H1 (cell line): ENCODE measurements around the gene DAND5. TPM values are rescaled to one million over a fixed set of nuclear protein-coding genes. Genes with fewer than 3 reads are reported as not detected.

Source experiments
- CTCF ChIA-PET: fragments of 300-600 bp; sonication (Branson Sonifier 250); formaldehyde crosslinking; loops from one replicate; lab custom pipeline; 2021; ENCODE audit not compliant: partially characterized antibody; lab: Charles Lee
- POLR2A ChIA-PET: fragments of 300-600 bp; sonication (Branson Sonifier 250); formaldehyde crosslinking; loops from one replicate; lab custom pipeline; 2021; ENCODE audit warnings: inconsistent platforms; ENCODE audit not compliant: partially characterized antibody; lab: Charles Lee
- DNase-seq, 2 experiments: peaks; one replicate each; pipeline versions ENCODE4 v3.0.0 to v3.0.0-alpha.2; 2010 to 2022; ENCODE audit warnings: low spot score in 2 of 2, low read depth in 1 of 2, mixed read lengths in 1 of 2
- FAIRE-seq: peaks from 2 replicates; lab custom pipeline; 2011; peaks lifted over from hg19 to GRCh38; lab: Jason Lieb, UNC
- H2AFZ ChIP-seq: 2 replicates; pipeline ENCODE4 v1.8.1; 2012; ENCODE audit warnings: low read length, inconsistent platforms
- H2AK5ac ChIP-seq: 2 replicates; pipeline ENCODE4 v1.6.1; 2013; ENCODE audit warnings: low read depth, low read length
- H2BK120ac ChIP-seq: replicated peaks from 2 replicates; pipeline ENCODE3; 2013; ENCODE audit warnings: low read depth, low read length, inconsistent platforms
- H2BK12ac ChIP-seq: 2 replicates; pipeline ENCODE4 v1.6.1; 2013; ENCODE audit warnings: low read depth, low read length
- H2BK15ac ChIP-seq: 2 replicates; pipeline ENCODE4 v1.6.1; 2013; ENCODE audit warnings: low read length
- H2BK20ac ChIP-seq: 2 replicates; pipeline ENCODE4 v1.6.1; 2013; ENCODE audit warnings: low read length
- H2BK5ac ChIP-seq: 2 replicates; pipeline ENCODE4 v1.6.1; 2013; ENCODE audit warnings: low read depth, low read length
- H3K14ac ChIP-seq: 2 replicates; pipeline ENCODE4 v1.6.1; 2013; ENCODE audit warnings: inconsistent platforms; ENCODE audit not compliant: insufficient read length
- H3K18ac ChIP-seq: 2 replicates; pipeline ENCODE4 v1.6.1; 2013; ENCODE audit warnings: low read length; ENCODE audit errors: extremely low read depth
- H3K23ac ChIP-seq: 2 replicates; pipeline ENCODE4 v1.6.1; 2013; ENCODE audit warnings: inconsistent platforms; ENCODE audit not compliant: insufficient read length
- H3K23me2 ChIP-seq: 2 replicates; pipeline ENCODE4 v1.6.1; 2013; ENCODE audit warnings: low read depth, low read length
- H3K27ac ChIP-seq: 2 replicates; pipeline ENCODE4 v1.6.1; 2011; ENCODE audit warnings: low read depth, low read length, inconsistent platforms
- H3K27me3 ChIP-seq, 4 experiments: replicated peaks in 1 of 4; 1 replicate in 1 of 4; 2 replicates in 3 of 4; pipeline versions ENCODE4 v1.6.1 to v1.8.1; 2011 to 2013; ENCODE audit warnings: low read length in 3 of 4, mild to moderate bottlenecking in 3 of 4, inconsistent platforms in 2 of 4, mixed read lengths in 2 of 4, moderate library complexity in 1 of 4; ENCODE audit not compliant: control insufficient read depth in 3 of 4, insufficient read depth in 3 of 4; ENCODE audit errors: extremely low read depth in 1 of 4
- H3K36me3 ChIP-seq, 4 experiments: 2 replicates each; pipeline versions ENCODE4 v1.6.1 to v1.8.1; 2011 to 2013; ENCODE audit warnings: mild to moderate bottlenecking in 4 of 4, low read length in 3 of 4, moderate library complexity in 2 of 4, control low read depth in 1 of 4, inconsistent platforms in 1 of 4; ENCODE audit not compliant: insufficient read depth in 4 of 4, control insufficient read depth in 2 of 4
- H3K4ac ChIP-seq: replicated peaks from 2 replicates; pipeline ENCODE3; 2013; ENCODE audit warnings: low read length, low read depth, mixed read lengths, inconsistent platforms; ENCODE audit not compliant: insufficient read length
- H3K4me1 ChIP-seq, 4 experiments: replicated peaks in 1 of 4; 1 replicate in 1 of 4; 2 replicates in 3 of 4; pipeline versions ENCODE4 v1.6.1 to v1.8.1; 2011 to 2013; ENCODE audit warnings: low read length in 3 of 4, inconsistent platforms in 2 of 4, mixed read lengths in 1 of 4; ENCODE audit not compliant: insufficient read depth in 4 of 4, control insufficient read depth in 3 of 4
- H3K4me2 ChIP-seq, 2 experiments: 2 replicates each; pipeline versions ENCODE4 v1.6.1 to v1.8.1; 2011 to 2013; ENCODE audit warnings: low read depth in 2 of 2, low read length in 2 of 2, control low read depth in 1 of 2, inconsistent platforms in 1 of 2, mild to moderate bottlenecking in 1 of 2; ENCODE audit not compliant: insufficient read depth in 1 of 2
- H3K4me3 ChIP-seq, 4 experiments: fragments of 200-600, 300-600 bp in 1 of 4; sonication (generic), shearing (Covaris generic), sonication (Bioruptor Twin) in 1 of 4; 2 replicates each; pipeline versions ENCODE4 v1.5.1 to v1.8.1; 2011 to 2016; ENCODE audit warnings: low read length in 4 of 4, low read depth in 3 of 4, control low read depth in 2 of 4, inconsistent platforms in 2 of 4, mild to moderate bottlenecking in 2 of 4, mixed read lengths in 1 of 4, moderate library complexity in 1 of 4; ENCODE audit not compliant: insufficient read depth in 2 of 4; ENCODE audit errors: extremely low read depth in 1 of 4
- H3K56ac ChIP-seq: replicated peaks from 2 replicates; pipeline ENCODE3; 2013; ENCODE audit warnings: low read depth, mild to moderate bottlenecking, mixed read lengths, low read length, inconsistent platforms; ENCODE audit not compliant: insufficient read length
- H3K79me1 ChIP-seq: 2 replicates; pipeline ENCODE4 v1.6.1; 2013; ENCODE audit warnings: low read depth, low read length, control low read depth
- H3K79me2 ChIP-seq, 2 experiments: 2 replicates each; pipeline versions ENCODE4 v1.6.1 to v1.8.1; 2012 to 2013; ENCODE audit warnings: low read length in 2 of 2, mild to moderate bottlenecking in 2 of 2, inconsistent platforms in 1 of 2; ENCODE audit not compliant: insufficient read depth in 2 of 2, control insufficient read depth in 1 of 2
- H3K9ac ChIP-seq, 4 experiments: replicated peaks in 1 of 4; 1 replicate in 1 of 4; 2 replicates in 3 of 4; pipeline versions ENCODE4 v1.6.1 to v1.8.1; 2011 to 2013; ENCODE audit warnings: low read depth in 3 of 4, low read length in 3 of 4, control low read depth in 2 of 4, mild to moderate bottlenecking in 2 of 4, moderate library complexity in 2 of 4, inconsistent platforms in 1 of 4; ENCODE audit errors: extremely low read depth in 1 of 4
- H3K9me3 ChIP-seq, 2 experiments: 2 replicates each; pipeline versions ENCODE4 v1.6.1 to v1.8.1; 2012 to 2013; ENCODE audit warnings: mild to moderate bottlenecking in 2 of 2, moderate library complexity in 2 of 2, control low read depth in 1 of 2, inconsistent platforms in 1 of 2, low read depth in 1 of 2, low read length in 1 of 2, mixed read lengths in 1 of 2; ENCODE audit not compliant: insufficient read depth in 2 of 2
- H4K20me1 ChIP-seq, 2 experiments: replicated peaks in 1 of 2; 2 replicates each; pipeline versions ENCODE3 to v1.8.1; 2011 to 2013; ENCODE audit warnings: inconsistent platforms in 2 of 2, low read length in 2 of 2, mild to moderate bottlenecking in 1 of 2; ENCODE audit not compliant: insufficient read depth in 2 of 2, control insufficient read depth in 1 of 2
- H4K5ac ChIP-seq: 2 replicates; pipeline ENCODE4 v1.6.1; 2013; ENCODE audit warnings: low read length, low read depth, mixed read lengths, inconsistent platforms; ENCODE audit not compliant: insufficient read length
- H4K8ac ChIP-seq: 2 replicates; pipeline ENCODE4 v1.8.0; 2013; ENCODE audit warnings: mild to moderate bottlenecking, moderate library complexity, low read length, inconsistent platforms; ENCODE audit not compliant: insufficient read depth; ENCODE audit errors: extremely low read depth
- H4K91ac ChIP-seq: replicated peaks from 2 replicates; pipeline ENCODE3; 2013; ENCODE audit warnings: low read length, mixed read lengths, inconsistent platforms; ENCODE audit not compliant: insufficient read length
- CHD2 ChIP-seq: IDR thresholded peaks from 2 replicates; pipeline ENCODE4 v1.6.1; 2012; ENCODE audit warnings: low read length, improper control_type of control experiment
- FOSL1 ChIP-seq: IDR thresholded peaks from 2 replicates; pipeline ENCODE4 v1.6.1; 2011; ENCODE audit warnings: mild to moderate bottlenecking, low read depth, low read length, moderate library complexity; ENCODE audit not compliant: insufficient read depth
- NANOG ChIP-seq: IDR thresholded peaks from 2 replicates; pipeline ENCODE4 v1.6.1; 2011; ENCODE audit warnings: low read length, low read depth, mild to moderate bottlenecking, inconsistent platforms; ENCODE audit not compliant: insufficient read depth, poor library complexity, severe bottlenecking
- RNF2 ChIP-seq: fragments of 200-900, 300-1000 bp; sonication (generic); IDR thresholded peaks from 2 replicates; pipeline ENCODE4 v1.7.1; 2016; ENCODE audit warnings: borderline replicate concordance, low read depth, mild to moderate bottlenecking, antibody characterized with exemption, low read length; ENCODE audit not compliant: poor library complexity, severe bottlenecking; ENCODE audit errors: missing control alignments
- SRF ChIP-seq: IDR thresholded peaks from 2 replicates; pipeline ENCODE4 v1.6.1; 2011; ENCODE audit warnings: mild to moderate bottlenecking, low read depth, low read length, moderate library complexity
- TBP ChIP-seq: IDR thresholded peaks from 2 replicates; pipeline ENCODE4 v1.6.1; 2011; ENCODE audit warnings: low read depth, low read length, improper control_type of control experiment
- TCF12 ChIP-seq: IDR thresholded peaks from 2 replicates; pipeline ENCODE4 v1.6.1; 2011; ENCODE audit warnings: low read depth, mild to moderate bottlenecking, low read length
- YY1 ChIP-seq: IDR thresholded peaks from 2 replicates; pipeline ENCODE4 v1.6.1; 2011; ENCODE audit warnings: low read depth, mild to moderate bottlenecking, low read length
- WGBS, 2 experiments: shearing (Covaris generic) in 1 of 2; methylation state at CpG; one replicate each; pipeline versions ENCODE4 v1.1.6 to v1.1.7; 2013 to 2015; ENCODE audit warnings: low lambda C conversion rate in 2 of 2, mixed read lengths in 2 of 2, inconsistent platforms in 1 of 2, low coverage in 1 of 2, missing lambda C conversion rate in 1 of 2; ENCODE audit not compliant: insufficient replicate concordance in 2 of 2, insufficient coverage in 1 of 2, insufficient read length in 1 of 2; ENCODE audit errors: extremely low coverage in 1 of 2, missing lambda C conversion rate in 1 of 2; 5-methylcytosine and 5-hydroxymethylcytosine counted together
- polyA plus RNA-seq, 7 experiments: library from polyadenylated mRNA; depleted of rRNA in 3 of 7; stranded (reverse) in 5 of 7; unstranded in 2 of 7; fragments of >200 nt in 5 of 7; fragments of 200-250 nt in 2 of 7; gene quantifications; 1 replicate in 5 of 7; 2 replicates in 1 of 7; 4 replicates in 1 of 7; pipeline versions ENCODE4 v1.2.1 to v1.2.3, GENCODE V29; 2011 to 2013; ENCODE audit warnings: missing spikeins in 2 of 7, mixed read lengths in 2 of 7
- total RNA-seq: library from RNA; stranded (reverse); fragmentation: NEBNext Ultra II Directional; extraction: Animal tissue kit (Norgen Biotek cat#: 25700); gene quantifications from 2 replicates; pipeline ENCODE4 v1.2.1, GENCODE V29; 2021
- TF ChIP-seq, protein P1 (sequence below): IDR thresholded peaks from 2 replicates; pipeline ENCODE4 v1.6.1; 2012; ENCODE audit warnings: low read length, inconsistent platforms
- TF ChIP-seq, protein P2 (sequence below): IDR thresholded peaks from 2 replicates; pipeline ENCODE4 v1.6.1; 2012; ENCODE audit warnings: inconsistent platforms

DAND5 gene
- total and polyA plus RNA-seq, 2 of the 8 experiments (the other 6 are each of a cell fraction or from before 2014, with no cell fraction given) = 0.14 to 0.17 TPM

DNA sequence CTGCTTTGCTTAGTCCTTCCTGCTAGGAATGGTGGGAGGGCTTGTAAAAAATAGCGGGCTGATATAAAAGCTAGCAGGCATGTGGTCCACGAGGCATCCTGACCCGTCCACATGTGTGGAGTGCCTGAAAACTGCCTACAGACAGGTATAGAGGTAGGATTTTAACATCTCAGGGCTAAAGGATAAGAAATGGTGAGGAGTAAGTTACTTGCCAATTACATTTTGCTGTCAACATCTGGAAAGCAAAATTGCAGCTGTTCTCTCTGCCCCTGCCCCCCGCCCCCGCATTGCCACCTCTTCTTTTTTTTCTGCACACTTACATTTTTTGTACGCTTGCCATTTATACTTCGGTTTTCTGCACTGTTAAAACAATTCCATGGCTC is 46.9 kb downstream of the DAND5 start:
- no peak overlapping the region for H2BK15ac ChIP-seq
- no peaks in the 10 kb centered on the region for H3K79me2 ChIP-seq
- FAIRE-seq (no peak), DNase-seq (no peak)
- H3K4me2 ChIP-seq = peak overlapping the region in 1 of 2 experiments; percentile 50; a peak in 1 of 4 replicates
- H3K79me1 ChIP-seq = no peaks in the 10 kb centered on the region
- no peak overlapping the region for H4K8ac ChIP-seq
- peaks cover 81 to 98% (median 96%) of the 10 kb centered on the region in 4 experiments for H3K27me3 ChIP-seq
- H2AK5ac ChIP-seq = no peak overlapping the region
- peaks cover 14 to 49% (median 28%) of the 10 kb centered on the region in 4 experiments for H3K4me1 ChIP-seq
- ChIA-PET CTCF (interaction anchor here (0.6 to 7.7 kb wide), 9 partner anchors 14 to 256 kb away, joined by 3 to 82 read pairs (median 7); no protein-coding TSS in a partner anchor), POLR2A (interaction anchor here (1.7 to 2.6 kb wide), 2 partner anchors 12 to 75 kb away, joined by 3 to 14 read pairs; no protein-coding TSS in a partner anchor)
- H3K36me3 ChIP-seq = peaks cover 0 to 5% (median 0%) of the 10 kb centered on the region in 4 experiments; a peak in 1 of 8 replicates
- no peak overlapping the region for H3K14ac ChIP-seq
- no peak overlapping the region for H3K9ac ChIP-seq
- no peak overlapping the region for H3K23ac ChIP-seq
- no peak overlapping the region for H4K91ac ChIP-seq
- peaks cover 0 to 23% of the 10 kb centered on the region in 2 experiments for H4K20me1 ChIP-seq
- H2AFZ ChIP-seq = no peak overlapping the region
- H4K5ac ChIP-seq = no peak overlapping the region
- no peak overlapping the region for H3K4ac ChIP-seq
- H3K9me3 ChIP-seq = peaks cover 0 to 8% of the 10 kb centered on the region in 2 experiments; a peak in 2 of 4 replicates
- H2BK20ac ChIP-seq = 0 out of 2 replicates have a peak overlapping the region, but pooled peaks have one; percentile 61
- no peak overlapping the region for H3K56ac ChIP-seq
- 14% methylated on average over 7 of the region's 7 CpGs; no CpG with 5 or more reads in 1 of the 2 experiments for WGBS, 2 experiments
- no peak overlapping the region for H3K4me3 ChIP-seq
- H3K18ac ChIP-seq = no peak overlapping the region; the same call in 1 of the 2 replicates
- no peak overlapping the region for H3K27ac ChIP-seq
- peak overlapping the region; percentile 60; the same call in 1 of the 2 replicates for H2BK12ac ChIP-seq
- H3K23me2 ChIP-seq = no peaks in the 10 kb centered on the region; the same call in 1 of the 2 replicates
- no peak overlapping the region for H2BK120ac ChIP-seq
- H2BK5ac ChIP-seq = no peak overlapping the region
- TF ChIP-seq, protein P1, sequence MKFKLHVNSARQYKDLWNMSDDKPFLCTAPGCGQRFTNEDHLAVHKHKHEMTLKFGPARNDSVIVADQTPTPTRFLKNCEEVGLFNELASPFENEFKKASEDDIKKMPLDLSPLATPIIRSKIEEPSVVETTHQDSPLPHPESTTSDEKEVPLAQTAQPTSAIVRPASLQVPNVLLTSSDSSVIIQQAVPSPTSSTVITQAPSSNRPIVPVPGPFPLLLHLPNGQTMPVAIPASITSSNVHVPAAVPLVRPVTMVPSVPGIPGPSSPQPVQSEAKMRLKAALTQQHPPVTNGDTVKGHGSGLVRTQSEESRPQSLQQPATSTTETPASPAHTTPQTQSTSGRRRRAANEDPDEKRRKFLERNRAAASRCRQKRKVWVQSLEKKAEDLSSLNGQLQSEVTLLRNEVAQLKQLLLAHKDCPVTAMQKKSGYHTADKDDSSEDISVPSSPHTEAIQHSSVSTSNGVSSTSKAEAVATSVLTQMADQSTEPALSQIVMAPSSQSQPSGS = no peak
- no peak for TF ChIP-seq NANOG
- TF ChIP-seq TCF12 = no peak
- no peak for TF ChIP-seq YY1
- no peak for TF ChIP-seq SRF
- TF ChIP-seq RNF2 = no peak
- TF ChIP-seq, protein P2, sequence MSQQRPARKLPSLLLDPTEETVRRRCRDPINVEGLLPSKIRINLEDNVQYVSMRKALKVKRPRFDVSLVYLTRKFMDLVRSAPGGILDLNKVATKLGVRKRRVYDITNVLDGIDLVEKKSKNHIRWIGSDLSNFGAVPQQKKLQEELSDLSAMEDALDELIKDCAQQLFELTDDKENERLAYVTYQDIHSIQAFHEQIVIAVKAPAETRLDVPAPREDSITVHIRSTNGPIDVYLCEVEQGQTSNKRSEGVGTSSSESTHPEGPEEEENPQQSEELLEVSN = no peak
- no peak for TF ChIP-seq TBP
- no peak for TF ChIP-seq FOSL1
- no peak for TF ChIP-seq CHD2
